Muscle of leg (tissue), 11 donors: ENCODE data around the gene MAML2. TPM values are rescaled to one million over a fixed set of nuclear protein-coding genes. Genes with fewer than 3 reads are reported as not detected.

Experiments used
- DNase-seq: peaks from one replicate; pipeline ENCODE4 v3.0.0; 2013
- H3K27ac ChIP-seq: one replicate; pipeline ENCODE4 v1.5.1; 2013; ENCODE audit warnings: mild to moderate bottlenecking, low read length, control low read depth
- H3K27me3 ChIP-seq: one replicate; pipeline ENCODE4 v1.6.1; 2013; ENCODE audit warnings: low read length; ENCODE audit not compliant: control insufficient read depth, insufficient read depth
- H3K36me3 ChIP-seq: one replicate; pipeline ENCODE4 v1.6.1; 2013; ENCODE audit warnings: low read length; ENCODE audit not compliant: control insufficient read depth, insufficient read depth
- H3K4me1 ChIP-seq: one replicate; pipeline ENCODE4 v1.6.1; 2013; ENCODE audit warnings: low read length; ENCODE audit not compliant: control insufficient read depth, insufficient read depth
- H3K4me3 ChIP-seq: one replicate; pipeline ENCODE4 v1.5.1; 2013; ENCODE audit warnings: low read length, control low read depth
- H3K9me3 ChIP-seq: replicated peaks from 2 replicates; pipeline ENCODE4 v1.6.1; 2013; ENCODE audit warnings: low read depth, low read length; ENCODE audit not compliant: control insufficient read depth
- WGBS: methylation state at CpG from one replicate; pipeline ENCODE4 v1.1.5; 2013; ENCODE audit warnings: missing lambda C conversion rate; ENCODE audit not compliant: insufficient coverage; 5-methylcytosine and 5-hydroxymethylcytosine counted together
- polyA plus RNA-seq, 8 donors: library from polyadenylated mRNA; unstranded; fragments of 120-200 nt; gene quantifications; one replicate each; pipeline versions ENCODE4 v1.2.1 to v1.2.3, GENCODE V29; 2013; ENCODE audit warnings: inconsistent platforms in 1 of 8, low replicate concordance in 1 of 8; ENCODE audit not compliant: insufficient read length in 8 of 8, insufficient read depth in 1 of 8
- total RNA-seq: library from RNA; stranded (reverse); fragments of 120-200 nt; gene quantifications from one replicate; pipeline ENCODE4 v1.2.4, GENCODE V29; 2013

The MAML2 gene
- total and polyA plus RNA-seq, 9 donors: 4.0 to 7.8 (median 5.7) TPM

DNA sequence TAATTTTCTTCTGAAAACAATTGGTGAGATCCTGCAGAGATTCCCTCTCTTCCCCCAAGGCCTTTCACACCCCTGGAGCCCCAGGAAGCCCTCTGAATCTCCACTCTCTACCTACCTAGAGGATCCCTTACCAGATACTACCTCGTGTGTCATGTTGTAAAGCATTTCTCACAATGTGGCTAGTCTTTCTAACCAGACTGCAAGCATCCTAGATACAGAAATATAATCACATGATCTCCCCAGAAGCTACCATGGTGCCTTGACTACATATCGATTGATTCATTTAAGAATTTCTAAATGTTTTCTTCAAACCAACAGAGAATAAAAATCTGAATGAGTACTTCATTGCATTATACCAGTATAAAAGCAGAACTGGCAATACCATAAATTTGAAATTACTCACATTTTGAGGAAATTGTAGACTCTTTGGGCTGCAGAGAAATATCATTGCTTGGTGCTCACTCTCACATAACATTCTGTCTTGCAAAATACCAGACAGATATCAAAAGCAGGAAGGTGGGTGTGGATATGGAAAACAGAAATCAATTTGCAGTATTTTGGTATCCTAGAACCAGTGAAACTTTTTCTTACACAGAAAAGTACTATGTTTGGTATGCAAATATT lies 113.5 kb downstream of the MAML2 start:
- Histone ChIP-seq H3K4me3 (no peak overlapping the region), H3K27me3 (no peaks in the 10 kb centered on the region), H3K27ac (peak overlapping the region; percentile 83), H3K36me3 (no peaks in the 10 kb centered on the region), H3K4me1 (peaks cover 7% of the 10 kb centered on the region), H3K9me3 (no peaks in the 10 kb centered on the region)
- WGBS: 60% methylated on average over 1 of the region's 2 CpGs
- DNase-seq: no peak

DNA sequence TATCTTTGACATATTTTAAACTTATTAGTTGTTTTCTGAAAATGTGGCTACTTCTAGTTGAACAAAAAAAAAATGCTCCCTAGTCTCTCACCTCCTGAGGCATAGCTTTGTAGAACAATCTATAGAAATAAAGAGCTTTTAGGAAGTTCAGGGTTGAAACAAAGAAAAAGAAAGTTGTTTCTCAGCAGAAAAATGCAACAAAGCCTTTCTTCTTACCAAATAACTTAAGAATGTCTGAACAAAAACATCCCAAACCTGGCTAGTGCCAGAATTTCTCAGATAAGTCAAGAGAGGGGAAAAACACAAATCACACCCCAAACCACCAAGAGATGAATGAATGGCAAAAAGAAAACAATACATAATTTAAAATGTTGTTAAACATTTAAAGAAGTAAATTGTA lies 114.1 kb downstream of the MAML2 start:
- peaks cover 7% of the 10 kb centered on the region for H3K4me1 ChIP-seq
- peak overlapping the region; percentile 83 for H3K27ac ChIP-seq
- no peaks in the 10 kb centered on the region for H3K9me3 ChIP-seq
- H3K36me3 ChIP-seq: no peaks in the 10 kb centered on the region
- DNase-seq: no peak
- no peak overlapping the region for H3K4me3 ChIP-seq
- H3K27me3 ChIP-seq: no peaks in the 10 kb centered on the region

DNA sequence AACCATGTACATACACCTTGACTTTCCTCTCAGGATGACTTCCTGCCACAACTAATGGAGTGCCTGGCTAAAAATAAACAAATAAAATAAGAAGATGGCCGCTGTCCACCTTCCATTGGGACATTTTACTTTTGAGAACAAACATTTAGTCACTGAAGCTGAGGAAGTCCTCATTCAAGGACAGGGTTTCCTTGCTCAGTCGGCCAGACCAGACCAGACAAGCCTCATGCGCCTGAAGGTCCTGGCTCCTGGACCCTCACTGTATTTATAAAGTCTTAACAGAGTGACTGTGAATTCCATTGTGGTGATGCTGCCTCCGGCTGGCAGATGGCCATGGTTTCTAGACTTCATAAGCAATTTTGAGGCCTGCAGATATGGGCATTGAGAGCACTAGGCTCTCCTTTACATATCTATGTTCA lies 114.5 kb downstream of the MAML2 start:
- Histone ChIP-seq H3K4me1 (peaks cover 7% of the 10 kb centered on the region), H3K9me3 (no peaks in the 10 kb centered on the region), H3K27me3 (no peaks in the 10 kb centered on the region), H3K36me3 (no peaks in the 10 kb centered on the region), H3K27ac (peak overlapping the region; percentile 83), H3K4me3 (no peak overlapping the region)
- DNase-seq: peak; percentile 80
- 53% methylated on average over 3 of the region's 4 CpGs for WGBS

DNA sequence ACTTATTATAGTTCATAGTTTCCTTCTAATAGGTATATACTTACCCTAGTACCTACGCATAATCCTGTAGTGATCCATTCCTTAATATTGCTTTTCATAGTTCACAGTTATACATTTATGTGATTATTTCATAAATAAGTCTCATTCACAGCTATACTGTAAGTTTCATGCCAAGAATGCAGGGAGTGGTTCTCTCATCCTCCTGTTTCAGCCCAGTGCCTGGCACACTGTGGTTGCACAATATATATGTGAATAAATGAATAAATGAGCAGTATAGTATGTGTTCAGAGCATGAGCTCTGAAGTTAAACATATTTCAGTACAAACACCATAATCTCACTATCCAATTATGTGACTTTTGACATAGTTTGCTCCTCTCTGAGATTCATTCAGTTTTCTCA lies 115.8 kb downstream of the MAML2 start:
- Histone ChIP-seq H3K4me3 (no peak overlapping the region), H3K4me1 (peaks cover 7% of the 10 kb centered on the region), H3K27ac (no peak overlapping the region), H3K36me3 (no peaks in the 10 kb centered on the region), H3K9me3 (no peaks in the 10 kb centered on the region), H3K27me3 (no peaks in the 10 kb centered on the region)
- no CpG with 5 or more reads among the region's 1 CpG for WGBS
- DNase-seq: no peak

DNA sequence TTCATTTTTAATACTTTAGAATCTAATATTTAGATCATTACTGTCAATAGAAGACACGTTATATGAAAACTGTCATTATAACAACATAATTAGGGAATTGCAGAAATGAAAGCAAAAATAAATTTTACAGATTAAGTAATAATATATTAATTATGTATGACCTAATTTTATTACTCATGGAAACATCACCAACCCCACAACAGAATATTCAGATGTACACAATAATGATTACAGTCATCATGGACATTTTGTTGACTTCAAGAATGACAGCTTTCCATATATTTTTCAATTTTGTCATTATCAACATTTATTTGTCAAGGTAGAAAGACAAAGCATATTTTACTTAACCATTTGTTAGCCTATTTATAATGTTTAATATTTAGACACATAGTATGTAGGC lies 119.9 kb downstream of the MAML2 start:
- Histone ChIP-seq H3K9me3 (no peaks in the 10 kb centered on the region), H3K27me3 (no peaks in the 10 kb centered on the region), H3K36me3 (no peaks in the 10 kb centered on the region), H3K4me3 (no peak overlapping the region), H3K27ac (no peak overlapping the region), H3K4me1 (peaks cover 4% of the 10 kb centered on the region)
- DNase-seq: no peak
- WGBS: no CpG with 5 or more reads among the region's 1 CpG

DNA sequence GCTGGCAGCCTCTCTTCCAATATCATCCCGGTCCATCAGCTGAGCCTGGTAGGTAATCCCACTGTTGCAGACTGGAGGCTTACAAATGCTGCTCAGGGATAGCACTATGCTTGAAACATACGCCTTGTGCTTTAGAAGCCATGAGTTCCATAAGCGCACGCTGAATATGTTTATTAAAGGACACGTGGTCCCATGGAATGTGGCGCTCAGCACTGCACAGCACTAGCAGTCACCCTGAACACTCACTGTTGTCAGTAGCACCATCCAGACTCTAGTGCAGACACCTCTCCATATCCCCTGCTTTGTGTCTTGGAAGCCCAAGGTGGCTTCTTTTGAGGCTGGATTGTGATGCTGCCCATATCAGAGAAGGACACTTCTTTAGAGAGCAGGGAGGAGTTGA lies 120.9 kb downstream of the MAML2 start:
- no peak for DNase-seq
- no peaks in the 10 kb centered on the region for H3K27me3 ChIP-seq
- no peak overlapping the region for H3K4me3 ChIP-seq
- no peaks in the 10 kb centered on the region for H3K9me3 ChIP-seq
- peaks cover 3% of the 10 kb centered on the region for H3K4me1 ChIP-seq
- 70% methylated on average over 4 of the region's 6 CpGs for WGBS
- no peak overlapping the region for H3K27ac ChIP-seq
- no peaks in the 10 kb centered on the region for H3K36me3 ChIP-seq

DNA sequence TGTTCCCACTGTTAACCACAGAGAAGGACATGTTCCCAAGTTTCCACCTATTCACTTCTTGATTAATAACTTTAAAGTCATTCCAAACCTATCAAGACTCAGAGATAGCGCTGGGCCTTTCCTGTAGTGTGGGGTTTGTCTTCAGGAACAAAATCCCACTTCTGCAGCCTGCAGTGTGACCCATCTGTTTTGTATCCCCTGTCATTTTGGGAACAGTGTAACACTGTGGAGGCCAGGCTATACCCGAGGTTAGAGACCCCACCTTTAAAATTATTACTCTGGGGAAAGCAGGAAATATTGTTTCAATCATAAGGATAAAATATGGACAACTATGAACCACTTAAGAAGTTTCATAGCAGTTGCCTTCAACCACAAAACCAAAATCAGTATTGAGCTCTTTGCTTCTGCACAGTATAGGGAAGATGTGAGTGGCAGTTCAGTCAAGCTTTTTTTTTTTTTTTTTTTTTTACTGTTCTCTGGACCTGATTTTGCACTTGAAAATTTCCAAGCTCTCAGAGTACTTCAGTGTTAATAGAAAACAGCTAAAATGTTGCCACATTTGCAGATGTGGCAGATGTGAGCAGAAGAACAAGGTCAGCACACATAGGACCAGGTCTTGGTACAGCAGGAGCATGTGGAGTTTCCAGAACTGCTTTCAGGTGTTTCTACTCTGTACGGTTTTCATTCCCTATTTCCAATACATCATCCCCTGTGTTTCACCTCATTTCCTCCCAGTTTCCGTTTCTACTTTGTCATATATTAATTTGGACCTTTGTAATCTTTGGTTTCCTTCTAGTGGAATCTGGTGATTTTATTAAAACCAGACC lies 121.5 kb downstream of the MAML2 start:
- no peak overlapping the region for H3K4me3 ChIP-seq
- H3K4me1 ChIP-seq: peaks cover 4% of the 10 kb centered on the region
- H3K27ac ChIP-seq: no peak overlapping the region

DNA sequence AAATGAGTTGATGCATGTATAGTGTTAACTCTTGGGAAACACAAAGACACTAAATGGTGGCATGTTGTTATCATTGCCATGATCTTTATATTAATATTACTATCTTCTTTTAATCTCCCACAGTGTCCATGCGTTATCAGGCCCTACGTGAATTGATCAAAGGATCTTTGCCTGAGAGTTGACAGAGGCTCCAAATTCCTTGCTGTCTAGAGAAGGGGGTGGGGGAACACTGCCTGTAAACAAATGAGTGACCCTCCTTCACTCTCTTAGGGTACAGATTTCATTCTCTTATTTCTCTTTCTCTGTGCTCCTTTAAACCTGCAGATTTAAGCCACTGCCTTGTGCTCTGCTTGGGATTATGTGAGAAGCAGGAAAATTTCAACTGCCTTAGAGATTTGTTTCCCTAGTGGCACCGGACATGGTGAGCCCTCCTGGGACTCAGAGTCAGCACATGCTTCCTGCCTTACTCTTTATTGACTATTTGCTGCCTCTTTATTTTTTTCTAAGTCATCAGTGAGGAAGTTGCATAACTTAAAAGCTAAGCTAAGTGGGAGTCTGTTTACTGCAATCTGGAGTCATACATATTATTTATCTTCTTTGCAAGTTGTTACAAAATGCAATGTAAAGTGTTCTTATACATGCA lies 122.9 kb downstream of the MAML2 start:
- no CpG with 5 or more reads among the region's 3 CpGs for WGBS
- peak; percentile 59 for DNase-seq
- H3K9me3 ChIP-seq: no peaks in the 10 kb centered on the region
- peak overlapping the region; percentile 22 for H3K27ac ChIP-seq
- no peaks in the 10 kb centered on the region for H3K27me3 ChIP-seq
- peaks cover 9% of the 10 kb centered on the region for H3K4me1 ChIP-seq
- no peak overlapping the region for H3K4me3 ChIP-seq
- H3K36me3 ChIP-seq: no peaks in the 10 kb centered on the region

More for the DNA sequence above, 121.5 kb downstream of the MAML2 start:
- no CpG with 5 or more reads among the region's 4 CpGs for whole genome bisulfite sequencing
- no peaks in the 10 kb centered on the region for H3K36me3 ChIP-seq
- no peak for DNase-seq
- no peaks in the 10 kb centered on the region for H3K9me3 ChIP-seq
- H3K27me3 ChIP-seq: no peaks in the 10 kb centered on the region

DNA sequence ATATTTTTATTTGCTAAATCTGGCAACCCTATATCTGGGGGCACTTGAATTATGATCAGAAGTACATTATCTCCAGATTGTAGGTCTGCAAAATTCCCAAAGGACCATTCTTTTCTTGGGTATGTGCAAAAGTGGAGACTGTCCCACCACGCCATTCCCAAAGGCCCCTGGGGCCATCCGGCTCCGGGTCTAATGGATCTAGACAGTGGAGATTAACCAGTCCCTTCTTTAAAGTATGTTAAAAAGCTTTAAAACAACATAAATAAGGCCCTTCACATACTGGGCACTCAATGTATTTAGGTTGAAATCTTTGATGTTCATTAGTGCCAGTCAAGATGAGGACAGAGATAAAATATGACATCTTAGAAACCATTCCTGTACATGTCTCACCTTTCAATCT lies 124.1 kb downstream of the MAML2 start:
- no peaks in the 10 kb centered on the region for H3K9me3 ChIP-seq
- H3K36me3 ChIP-seq: no peaks in the 10 kb centered on the region
- no CpG with 5 or more reads among the region's 3 CpGs for WGBS
- H3K4me1 ChIP-seq: peaks cover 9% of the 10 kb centered on the region
- no peak overlapping the region for H3K4me3 ChIP-seq
- no peak for DNase-seq
- no peaks in the 10 kb centered on the region for H3K27me3 ChIP-seq
- H3K27ac ChIP-seq: no peak overlapping the region

DNA sequence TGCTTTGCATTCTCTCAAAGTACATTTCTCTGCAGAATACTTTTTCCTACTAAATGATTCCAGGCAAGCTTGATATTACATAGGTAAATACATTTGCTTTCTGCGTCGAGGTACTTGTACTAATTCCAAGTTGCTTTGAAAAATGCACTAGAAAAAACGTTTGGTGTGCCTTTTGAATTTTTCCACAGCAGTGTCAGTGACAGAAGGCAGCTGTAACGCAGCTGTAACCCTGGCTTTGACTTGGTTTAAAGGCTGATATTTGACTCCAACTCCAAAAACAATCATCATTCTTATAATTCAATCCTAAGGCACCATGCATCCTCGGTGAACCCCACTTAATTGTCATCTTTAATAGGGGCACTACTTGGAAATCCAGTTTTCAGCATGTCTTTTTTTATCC lies 125.0 kb downstream of the MAML2 start:
- no peak overlapping the region for H3K4me3 ChIP-seq
- H3K4me1 ChIP-seq: peaks cover 9% of the 10 kb centered on the region
- DNase-seq: no peak
- no peaks in the 10 kb centered on the region for H3K36me3 ChIP-seq
- H3K27me3 ChIP-seq: no peaks in the 10 kb centered on the region
- no peaks in the 10 kb centered on the region for H3K9me3 ChIP-seq
- no peak overlapping the region for H3K27ac ChIP-seq
- 21% methylated on average over 3 of the region's 5 CpGs for WGBS
